NCI-H460 (cell line): ENCODE data around the gene JAM3. TPM values are rescaled to one million over a fixed set of nuclear protein-coding genes. Genes with fewer than 3 reads are reported as not detected.
A peak's percentile ranks its signal among the peaks of the same experiment; 100 is the strongest.

Source experiments
- DNase-seq: peaks from one replicate; pipeline ENCODE4 v3.0.0-alpha.2; 2016; ENCODE audit warnings: low read depth; ENCODE audit errors: extremely low read depth
- polyA plus RNA-seq: library from polyadenylated mRNA; depleted of rRNA; stranded (reverse); fragments of >200 nt; gene quantifications from 2 replicates; pipeline ENCODE4 v1.2.3, GENCODE V29; 2014; cell fraction: nucleus; rRNA removed
- total RNA-seq: library from RNA; depleted of rRNA; stranded (reverse); fragments of >200 nt; shearing (Covaris generic); gene quantifications from 2 replicates; pipeline ENCODE4 v1.2.3, GENCODE V29; 2014; rRNA removed

JAM3 gene
- 11.3 and 11.6 TPM in 2 replicates for total RNA-seq
- polyA plus RNA-seq: 9.3 and 18.6 TPM in 2 replicates

DNA sequence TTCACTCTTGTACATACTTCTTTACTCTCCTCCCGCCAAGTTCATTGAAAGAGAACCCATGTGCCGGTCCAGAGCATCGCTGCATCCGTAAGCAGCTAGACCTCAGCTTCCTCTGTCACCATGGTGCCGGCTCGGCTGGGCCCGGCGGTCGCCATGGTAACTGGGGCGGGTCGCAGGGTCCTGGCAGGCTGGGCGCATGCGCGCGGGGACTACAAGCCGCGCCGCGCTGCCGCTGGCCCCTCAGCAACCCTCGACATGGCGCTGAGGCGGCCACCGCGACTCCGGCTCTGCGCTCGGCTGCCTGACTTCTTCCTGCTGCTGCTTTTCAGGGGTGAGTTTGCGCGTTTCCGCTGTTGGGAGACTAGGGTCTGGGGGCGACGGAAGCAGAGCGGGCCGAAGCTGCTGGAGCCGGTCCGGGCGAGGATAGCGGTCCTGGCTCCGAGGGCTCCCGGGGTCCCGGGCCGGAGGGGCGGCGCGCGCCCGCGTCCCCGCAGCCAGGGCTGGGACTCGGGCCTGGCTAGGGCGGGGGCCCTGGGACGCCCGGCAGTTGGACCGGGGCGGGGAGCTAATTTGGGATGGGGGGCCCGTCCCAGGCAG is at the start of gene JAM3:
Gene JAM3 (plus strand): TSS at position 244 of the 597 bp plus-strand sequence. CDS start 12 bp downstream, at position 256.
- peak; percentile 77 for DNase-seq

DNA sequence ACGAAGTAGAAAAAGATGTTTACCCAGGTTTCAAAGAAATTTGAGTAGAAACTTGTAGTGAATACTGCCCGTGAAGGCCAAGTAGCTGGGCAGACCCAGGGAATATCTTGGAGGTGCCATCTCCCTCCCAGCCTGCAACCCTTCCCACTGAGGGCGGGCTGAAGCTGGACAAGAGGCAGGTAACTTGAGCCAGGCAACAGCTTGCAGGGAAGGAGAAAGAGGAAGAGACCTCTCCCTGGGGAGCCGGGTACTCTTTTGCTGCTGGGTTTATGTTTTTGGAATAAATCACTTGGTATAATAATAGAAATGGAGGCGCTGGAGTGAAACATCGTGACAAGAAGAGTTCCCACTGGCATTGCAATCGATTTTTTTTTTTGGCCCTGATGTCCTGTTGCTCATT is 49.4 kb upstream of the JAM3 start:
- DNase-seq: no peak

DNA sequence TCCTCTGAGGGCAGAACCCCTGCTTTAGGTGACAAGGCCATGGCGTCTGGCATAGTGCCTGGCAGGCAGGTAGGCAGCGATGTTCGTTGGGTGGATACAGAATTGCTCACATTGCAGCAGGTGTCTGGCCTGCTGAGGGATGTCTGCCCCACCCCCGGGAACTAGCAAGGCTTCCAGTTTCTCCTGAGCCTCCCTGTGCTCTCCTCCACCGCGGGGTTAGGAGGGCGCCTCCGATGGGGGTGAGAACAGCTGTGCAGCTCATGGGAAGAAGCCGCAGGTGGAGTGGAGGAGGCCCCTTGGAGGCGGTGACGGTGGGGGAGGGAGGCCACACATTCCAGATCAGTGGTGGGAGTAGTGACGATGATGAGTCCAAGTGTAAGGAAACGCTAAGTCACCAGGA is 48.3 kb upstream of the JAM3 start:
- DNase-seq: no peak

- DNase-seq: no peak
These were observed 47.5 kb upstream of the JAM3 start for GRCh38 chr11:134021326-134021725.

DNA sequence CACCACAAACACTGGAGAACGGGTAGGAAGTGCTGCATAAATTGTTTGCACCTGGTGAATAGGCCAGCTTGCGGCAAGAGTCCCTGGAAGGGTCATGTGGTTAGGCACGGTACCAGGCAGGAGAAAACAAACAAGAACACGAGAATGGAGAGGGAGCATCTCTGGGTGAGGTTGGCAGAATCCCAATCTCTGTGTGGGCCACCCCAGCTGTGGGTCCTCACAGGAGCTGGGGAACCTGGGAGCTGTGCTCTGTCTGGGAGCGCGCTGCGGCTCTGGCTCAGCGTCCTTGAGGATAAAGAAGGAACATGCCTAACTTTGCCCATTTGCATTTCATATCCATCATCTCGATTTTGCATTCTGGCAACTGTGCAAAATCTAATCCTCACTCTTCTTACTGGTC is 46.1 kb upstream of the JAM3 start:
- no peak for DNase-seq

GRCh38 chr11:134024420-134025081 is 44.3 kb upstream of the JAM3 start:
- no peak for DNase-seq

- DNase-seq: no peak
These were observed 43.8 kb upstream of the JAM3 start for GRCh38 chr11:134025082-134025429.

DNA sequence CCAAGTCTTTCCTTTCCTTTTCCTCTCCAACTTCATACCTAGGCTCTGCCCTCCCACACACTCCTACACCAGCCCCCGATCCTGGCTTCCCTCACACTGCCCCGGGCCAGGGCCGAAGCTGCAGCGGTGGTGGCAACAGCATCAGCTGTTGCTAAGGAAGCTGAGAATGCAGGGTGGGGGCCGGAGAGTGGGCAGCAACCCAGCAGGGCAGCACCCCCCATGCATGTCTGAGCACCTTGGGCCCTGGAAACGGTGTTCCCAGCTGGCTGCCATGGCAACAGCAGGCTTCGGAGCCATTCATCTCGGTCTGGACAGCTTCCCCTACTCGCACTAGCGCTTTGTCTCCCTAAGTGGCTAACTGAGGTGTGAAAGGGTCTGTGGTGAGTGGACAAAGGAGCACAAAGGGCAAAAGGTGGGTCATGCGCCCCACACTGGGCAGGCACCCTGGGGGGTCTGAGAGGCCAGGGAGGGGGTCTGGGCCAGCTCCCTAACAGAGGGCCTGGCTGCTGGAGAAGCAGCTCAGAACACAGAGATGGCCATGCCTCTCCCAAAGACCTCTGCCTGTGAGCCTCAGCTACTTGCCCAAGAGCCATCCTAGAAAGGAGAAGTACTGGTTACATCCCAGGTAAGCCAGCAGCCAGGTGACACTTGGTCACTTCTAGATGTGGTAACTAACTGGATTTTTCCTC is 42.1 kb upstream of the JAM3 start:
- DNase-seq: no peak

GRCh38 chr11:134027671-134028070 is 41.2 kb upstream of the JAM3 start:
- no peak for DNase-seq

DNA sequence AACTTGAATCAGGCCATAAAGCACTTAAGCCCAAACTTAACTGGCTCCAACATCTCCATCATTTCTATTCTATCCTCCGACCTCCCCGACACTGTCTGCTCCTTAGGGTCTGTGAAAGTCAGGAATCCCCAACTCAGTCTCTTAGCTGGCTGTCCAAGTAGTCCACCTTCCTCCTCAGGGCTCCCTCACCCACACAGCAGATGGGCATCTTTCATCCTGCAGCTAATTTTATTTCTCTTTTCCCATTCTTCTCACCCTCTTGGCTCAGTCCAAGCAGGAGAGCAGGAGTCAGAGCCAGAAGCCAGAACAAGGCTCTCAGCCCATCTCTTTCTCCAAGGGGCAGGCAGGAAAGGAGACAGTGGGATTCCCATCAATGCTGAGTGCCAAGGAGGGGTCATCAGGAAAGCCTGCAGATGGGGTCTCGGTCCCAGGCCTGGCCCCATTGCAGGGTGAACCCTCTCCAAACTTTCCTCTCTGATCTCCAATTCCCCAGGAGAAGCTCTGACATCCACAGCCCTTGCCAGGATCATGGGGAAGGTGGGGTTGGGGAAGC is 40.4 kb upstream of the JAM3 start:
- DNase-seq: no peak

DNA sequence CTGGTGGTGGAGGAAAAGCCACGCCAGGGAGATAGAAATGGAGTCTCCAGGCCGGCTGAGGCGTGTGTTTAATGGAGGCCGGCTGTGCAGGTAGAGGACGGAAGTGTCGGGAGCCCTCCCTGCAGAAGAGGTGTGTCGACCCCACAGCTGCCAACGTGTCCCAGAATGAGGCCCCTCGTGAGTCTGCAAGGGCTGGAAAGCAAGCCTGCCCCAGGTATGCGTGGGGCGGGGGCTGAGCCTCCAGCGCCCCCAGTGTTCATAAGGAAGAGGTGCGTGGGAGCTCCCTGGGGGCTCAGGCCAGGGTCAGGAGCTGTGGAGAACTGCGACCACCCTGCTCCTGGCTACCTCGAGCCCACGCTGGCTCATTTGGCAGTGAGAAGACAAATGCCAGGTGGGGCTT is 38.0 kb upstream of the JAM3 start:
- no peak for DNase-seq

DNA sequence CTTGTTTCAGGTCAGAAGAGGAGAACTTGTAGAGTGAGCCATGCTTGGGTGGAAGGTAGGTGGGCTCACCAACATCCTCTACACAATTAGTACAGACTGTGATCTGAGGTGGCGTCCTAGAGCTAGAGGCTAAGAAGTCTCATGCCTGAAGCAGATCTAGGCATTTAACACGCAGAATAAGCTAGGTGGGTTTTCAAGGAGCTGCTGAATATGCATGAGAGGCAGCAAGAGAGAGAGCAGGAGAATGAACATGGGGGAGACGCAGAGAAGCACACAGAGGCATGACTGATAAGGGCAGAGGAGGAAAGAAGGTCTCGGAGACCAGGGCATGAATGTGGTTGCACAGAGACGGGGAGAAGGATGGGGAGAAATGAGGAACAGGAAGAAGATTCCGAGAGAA is 36.8 kb upstream of the JAM3 start:
- DNase-seq: no peak

DNA sequence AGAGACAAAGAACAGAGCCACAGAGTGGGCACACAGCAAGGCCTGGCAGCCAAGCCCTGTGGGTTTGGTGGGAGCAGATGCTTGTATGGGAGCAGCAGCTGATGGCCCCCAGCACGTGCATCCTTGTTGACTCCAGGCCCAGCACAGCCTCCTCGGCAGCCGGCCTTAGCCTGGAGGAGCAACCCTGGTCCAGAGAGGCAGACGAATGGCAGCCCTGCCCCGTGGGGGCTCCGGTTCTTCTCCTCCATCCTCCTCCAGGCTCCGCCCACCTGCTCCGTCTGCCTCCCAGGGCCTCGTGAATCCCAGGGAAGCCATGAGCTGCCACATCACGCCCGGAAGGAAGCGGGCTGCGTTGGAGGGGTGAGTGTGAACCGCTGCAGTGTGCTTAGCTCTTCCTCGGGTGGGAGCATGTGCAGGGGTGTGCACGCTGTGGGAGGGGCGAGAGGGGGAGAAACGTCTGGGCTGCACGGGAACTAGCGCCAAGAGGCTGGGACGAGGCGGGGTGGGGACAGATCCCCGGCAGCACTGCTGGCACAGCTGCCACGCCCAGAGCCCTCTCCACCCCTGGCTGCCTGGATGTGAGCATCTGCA is 36.3 kb upstream of the JAM3 start:
- DNase-seq: no peak

DNA sequence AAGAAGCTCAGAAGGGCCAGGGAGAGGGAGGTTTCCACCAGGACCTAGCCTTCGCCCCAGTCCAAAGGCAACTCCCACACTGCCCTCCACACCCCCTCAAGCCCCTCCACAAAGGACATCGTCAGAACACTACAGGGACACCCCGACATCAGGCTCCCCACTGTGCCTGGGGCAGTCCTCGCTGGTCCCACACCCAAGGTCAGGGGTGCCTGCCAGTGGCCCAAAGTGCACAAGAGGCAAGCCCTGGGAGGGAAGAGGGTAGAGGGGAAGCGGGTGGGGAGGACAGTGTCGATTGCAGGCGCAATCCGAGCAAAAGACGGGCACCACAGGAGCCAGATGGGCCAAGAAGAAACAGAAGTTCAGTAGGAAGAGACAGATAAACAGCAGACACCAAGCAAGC is 35.6 kb upstream of the JAM3 start:
- DNase-seq: no peak

DNA sequence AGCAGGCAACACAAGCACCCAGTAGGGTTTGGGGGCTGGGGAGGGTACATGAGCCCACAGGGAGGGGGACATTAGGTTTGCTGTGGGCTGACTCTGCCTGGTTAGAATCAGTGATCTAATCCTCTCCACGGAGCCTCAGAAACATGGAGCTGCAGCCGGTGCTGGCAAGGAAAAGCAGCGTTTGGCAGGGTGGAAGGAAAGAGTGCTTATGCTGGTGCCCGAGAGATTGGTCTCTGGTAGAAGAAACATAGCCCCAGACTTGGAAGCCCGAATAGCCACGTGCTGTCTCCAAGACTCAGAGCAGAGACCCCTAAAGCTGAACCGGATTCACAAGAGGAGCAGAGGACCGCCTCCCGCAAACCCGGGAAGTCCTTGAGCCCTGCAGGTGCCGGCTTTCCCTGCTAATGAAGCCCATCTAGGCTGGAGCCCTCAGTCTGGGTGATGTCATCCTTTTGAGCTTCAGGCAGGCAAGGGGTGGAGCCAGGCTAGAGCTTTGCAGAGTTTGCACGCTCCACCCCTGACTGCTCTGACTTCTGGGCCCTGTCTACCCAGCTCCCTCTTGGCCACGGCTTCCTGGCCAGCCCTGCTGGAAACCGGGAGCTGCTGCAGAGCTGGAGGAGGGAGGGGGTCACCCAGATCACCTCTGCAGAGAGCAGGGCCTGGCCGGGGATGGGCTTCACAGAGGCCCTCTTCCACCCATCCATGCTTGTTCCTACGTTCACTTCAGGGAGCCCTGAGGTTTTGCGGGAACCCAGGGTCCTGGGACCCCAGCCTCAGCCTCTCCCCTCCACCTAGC is 35.0 kb upstream of the JAM3 start:
- peak; percentile 36 for DNase-seq

DNA sequence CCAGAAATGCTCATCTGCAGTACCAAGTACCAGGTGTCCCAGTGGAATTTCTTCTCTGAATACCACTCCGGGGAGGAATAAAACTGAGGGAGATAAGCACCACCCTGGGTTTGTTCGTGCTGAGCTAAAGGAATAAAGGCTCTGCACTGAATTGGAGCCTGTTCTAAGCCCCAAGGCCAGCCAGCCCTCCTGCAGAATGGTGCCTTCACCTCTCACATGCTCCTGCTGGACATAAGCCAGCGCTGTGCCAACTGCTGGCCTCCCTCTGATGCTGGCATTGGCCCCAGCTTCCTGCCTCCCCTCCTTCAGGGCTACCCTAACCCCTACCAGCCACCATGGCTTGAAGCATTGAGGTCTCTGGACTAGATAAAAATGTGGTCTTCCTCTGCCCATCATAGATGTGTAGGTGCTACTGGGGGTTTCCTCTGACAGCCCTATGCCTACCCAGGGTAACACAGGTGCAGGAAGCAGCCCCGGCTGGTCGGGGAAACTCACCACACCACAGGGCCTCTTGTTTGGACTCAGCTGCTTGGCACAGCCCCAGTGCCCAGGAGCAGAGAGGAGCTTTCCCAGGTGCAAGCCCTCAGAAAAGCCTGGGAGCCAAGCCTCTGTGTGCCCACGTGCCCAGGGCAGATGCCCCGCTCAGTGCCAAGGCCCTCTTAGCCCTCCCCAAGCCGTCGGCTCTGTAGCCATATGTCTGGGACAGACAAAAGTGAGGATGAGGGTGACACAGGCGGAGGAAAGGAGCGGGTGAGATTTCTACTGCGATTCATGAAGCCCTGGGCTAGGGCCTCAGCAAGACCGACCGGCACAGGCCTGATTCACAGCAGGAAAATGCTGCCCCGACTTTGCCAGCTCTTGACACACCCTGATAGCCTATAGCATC is 34.1 kb upstream of the JAM3 start:
- DNase-seq: no peak

GRCh38 chr11:134036492-134037045 is 32.3 kb upstream of the JAM3 start:
- no peak for DNase-seq

GRCh38 chr11:134037046-134037908 is 31.6 kb upstream of the JAM3 start:
- no peak for DNase-seq
